Measurements from ENCODE around the gene KRTCAP2.

The KRTCAP2 gene

GRCh38 chr1:155130272-155131006 is 42.7 kb downstream of the KRTCAP2 start:
- DNase-seq = no peak

DNA sequence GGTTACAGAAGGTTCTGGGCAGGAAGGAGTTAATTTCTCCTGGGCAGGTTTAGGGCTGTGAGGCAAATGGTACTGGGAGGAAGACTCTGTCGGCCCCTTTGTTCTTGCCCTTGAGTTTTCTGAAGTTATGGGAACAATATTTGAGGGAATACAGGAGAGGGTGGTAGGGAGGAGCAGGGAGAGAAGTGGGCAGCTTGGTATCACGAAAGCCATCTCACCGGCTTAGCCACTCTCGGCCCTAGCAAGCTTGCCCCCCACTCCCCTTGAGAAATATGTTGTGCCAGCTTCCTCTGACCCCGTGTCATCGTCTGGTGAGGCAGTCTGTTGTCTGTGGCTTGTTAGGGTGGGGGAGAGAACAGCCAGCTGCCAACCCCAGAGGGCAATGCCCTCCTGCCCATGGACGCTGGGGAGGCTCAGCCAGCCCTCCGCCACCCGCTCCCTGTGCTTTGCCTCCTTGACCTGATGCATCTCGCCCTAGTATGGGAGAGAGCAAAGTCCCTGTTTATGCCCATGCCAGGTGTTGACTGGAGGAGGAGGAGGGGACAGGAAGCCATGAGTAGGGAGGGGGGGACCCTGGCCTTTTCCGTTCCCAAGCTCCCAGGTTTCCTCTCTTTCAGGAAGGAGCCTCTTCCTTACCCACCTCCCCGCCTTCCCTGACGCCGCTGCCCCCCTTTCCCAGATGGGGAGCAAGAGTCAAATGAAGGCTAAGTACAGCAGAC is 44.2 kb downstream of the KRTCAP2 start:
- DNase-seq = no peak

DNA sequence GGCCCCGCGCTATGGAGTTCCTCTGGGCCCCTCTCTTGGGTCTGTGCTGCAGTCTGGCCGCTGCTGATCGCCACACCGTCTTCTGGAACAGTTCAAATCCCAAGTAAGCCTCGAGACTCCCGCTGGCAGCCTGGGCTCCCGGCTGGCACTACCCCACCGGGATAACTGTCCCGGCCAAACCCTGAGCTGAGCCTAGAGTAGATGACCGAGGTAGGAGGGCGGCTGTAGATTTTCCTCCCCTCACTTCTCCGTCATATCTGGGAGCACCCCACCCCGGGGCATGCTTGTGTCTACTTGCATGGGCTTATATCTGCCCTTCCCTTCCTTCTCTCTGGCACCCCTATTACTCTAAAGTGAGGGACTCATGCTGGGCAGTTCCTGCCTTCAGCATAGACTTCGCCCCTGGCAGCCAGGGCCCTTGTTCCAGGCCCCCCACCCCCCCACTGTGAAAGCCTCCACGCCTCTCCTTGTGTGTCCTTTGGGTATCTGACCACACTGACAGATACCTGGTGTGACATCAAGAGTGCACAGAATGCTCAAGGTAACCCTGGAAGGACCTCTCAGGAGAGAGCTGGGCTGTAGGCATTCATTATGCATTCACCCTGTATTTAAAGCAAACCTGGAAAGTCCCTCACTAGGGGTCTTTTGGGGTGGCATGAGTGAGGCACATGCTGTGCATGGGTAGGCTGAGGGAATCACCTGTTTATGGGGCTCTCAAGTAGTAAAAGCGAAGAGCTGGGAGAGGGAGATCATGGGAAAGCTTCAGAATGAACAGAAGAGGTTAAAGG is 44.9 kb downstream of the KRTCAP2 start:
- no peak for DNase-seq

GRCh38 chr1:155127105-155127966 is 45.8 kb downstream of the KRTCAP2 start, which contains the start of gene EFNA1:
Gene EFNA1 (plus strand): TSS chr1:155127876. CDS start chr1:155127978, 102 bp downstream.
- peak; percentile 47 for DNase-seq

- DNase-seq = peak; percentile 17
Measured at GRCh38 chr1:155126556-155127104, 46.5 kb downstream of the KRTCAP2 start.

DNA sequence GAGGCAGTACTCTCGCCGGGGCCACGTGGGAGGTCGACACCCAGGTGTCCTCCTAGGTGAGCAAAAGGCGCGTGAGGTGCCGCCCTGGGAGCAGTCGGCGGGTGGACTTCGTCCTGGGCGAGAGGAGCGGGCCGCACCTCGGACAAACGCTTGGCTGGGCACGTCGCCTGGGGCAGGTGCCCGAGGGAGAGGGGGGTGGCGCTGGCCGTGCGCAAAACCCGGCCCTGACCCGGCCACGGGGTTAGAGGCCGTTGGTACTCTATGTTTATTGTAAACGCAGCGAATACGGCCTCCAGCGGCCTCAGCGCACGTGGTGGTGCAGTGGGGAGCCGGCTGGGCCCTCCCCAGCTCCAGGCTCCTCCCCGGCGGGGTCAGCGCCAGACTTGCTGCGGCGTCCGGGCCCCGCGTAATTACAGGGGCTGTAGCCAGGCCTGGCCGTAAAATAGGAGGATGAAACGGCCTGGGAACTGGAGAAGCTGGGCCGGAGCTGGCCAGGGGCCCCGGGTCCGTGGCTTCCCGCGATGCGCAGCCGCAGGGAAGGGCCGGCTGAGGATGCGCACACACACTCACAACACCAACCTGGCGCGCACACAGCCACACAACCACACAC is 47.1 kb downstream of the KRTCAP2 start:
- DNase-seq = no peak

DNA sequence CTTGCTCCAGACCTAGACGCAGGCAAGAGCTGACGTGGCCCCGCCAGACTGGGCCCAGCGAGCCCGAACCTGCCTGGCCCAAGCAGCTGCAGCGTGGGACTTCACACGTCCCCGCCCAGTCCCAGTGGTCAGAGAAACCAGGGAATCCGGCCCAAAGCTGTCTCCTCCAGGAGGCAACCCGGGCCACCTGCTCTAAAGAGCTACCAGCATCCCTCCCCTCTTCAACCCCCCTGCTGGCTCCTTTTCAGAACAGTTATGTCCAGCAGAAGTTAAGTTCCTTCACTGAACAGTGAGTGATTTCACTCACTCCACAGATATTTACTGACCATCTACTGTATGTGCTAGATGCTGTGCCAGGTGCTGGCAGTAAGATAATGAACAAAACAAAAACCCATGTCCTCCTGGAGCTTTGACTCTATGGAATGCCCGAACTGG is 47.6 kb downstream of the KRTCAP2 start:
- DNase-seq = no peak

DNA sequence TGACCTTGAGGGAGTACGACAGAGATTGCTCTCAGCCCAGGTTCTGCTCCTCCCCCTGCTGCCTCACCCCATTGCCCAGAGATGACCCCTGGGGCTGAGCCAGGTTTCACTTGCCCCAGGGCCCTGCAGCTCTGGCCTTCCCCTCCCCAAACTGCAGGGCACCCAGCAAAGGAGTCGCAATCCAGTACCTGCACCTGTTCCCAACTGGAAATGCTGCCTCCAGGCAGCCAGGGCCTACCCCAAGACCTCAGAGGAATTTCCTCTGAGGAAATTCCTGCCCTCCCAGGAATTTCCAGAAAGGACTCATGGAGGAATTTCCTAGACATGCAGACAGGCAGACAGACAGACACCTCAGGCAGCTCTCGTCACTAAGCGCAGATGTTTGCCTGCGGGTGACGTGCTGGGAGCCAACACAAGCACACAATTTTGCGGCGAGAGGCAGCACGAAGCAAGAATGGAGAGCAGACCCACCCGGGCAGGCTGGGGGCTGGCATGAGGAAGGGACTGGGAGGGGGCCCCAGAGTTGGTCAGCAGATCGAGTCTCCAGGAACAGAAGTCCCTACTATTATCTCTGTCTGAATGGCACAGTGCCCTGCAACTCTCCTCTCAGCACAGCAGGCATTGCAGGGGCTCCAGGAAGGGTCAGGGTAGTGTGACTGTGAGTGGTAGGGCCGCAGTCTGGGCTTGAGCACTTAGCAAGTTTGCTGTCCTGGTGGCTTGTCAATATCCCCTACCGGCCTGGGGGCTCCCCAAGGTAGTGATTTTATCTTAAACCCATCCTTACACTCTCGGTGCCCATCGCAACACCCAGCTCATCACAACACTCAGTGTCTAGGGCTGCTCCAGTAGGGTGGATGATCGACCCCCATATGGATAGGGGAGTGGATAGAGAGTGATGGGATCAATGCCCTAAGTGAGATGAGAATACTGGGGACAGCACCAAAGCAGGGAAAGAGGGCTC is 48.3 kb downstream of the KRTCAP2 start:
- DNase-seq = no peak

GRCh38 chr1:155123801-155124200 is 49.3 kb downstream of the KRTCAP2 start:
- no peak for DNase-seq

- DNase-seq = no peak
Measured at GRCh38 chr1:155122308-155122707, 50.8 kb downstream of the KRTCAP2 start.

DNA sequence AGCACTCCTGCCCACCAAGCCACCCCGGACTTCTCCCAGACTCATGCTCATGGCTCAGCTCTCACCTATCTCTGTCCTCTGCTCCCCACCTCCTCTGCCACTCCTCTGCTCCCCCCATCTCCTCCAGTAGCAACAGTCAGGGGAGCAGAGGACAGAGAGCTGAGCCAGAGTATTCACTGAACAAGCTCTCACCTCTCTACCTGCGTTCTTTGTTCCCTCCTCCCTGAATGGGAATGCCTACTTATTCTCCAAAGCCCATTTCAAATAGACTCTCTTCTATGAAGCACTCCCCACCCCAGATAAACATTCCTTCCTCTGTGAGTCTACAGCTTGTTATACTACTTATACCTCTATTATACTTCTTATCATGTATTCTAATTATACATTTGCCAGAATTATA is 51.9 kb downstream of the KRTCAP2 start:
- DNase-seq = no peak

DNA sequence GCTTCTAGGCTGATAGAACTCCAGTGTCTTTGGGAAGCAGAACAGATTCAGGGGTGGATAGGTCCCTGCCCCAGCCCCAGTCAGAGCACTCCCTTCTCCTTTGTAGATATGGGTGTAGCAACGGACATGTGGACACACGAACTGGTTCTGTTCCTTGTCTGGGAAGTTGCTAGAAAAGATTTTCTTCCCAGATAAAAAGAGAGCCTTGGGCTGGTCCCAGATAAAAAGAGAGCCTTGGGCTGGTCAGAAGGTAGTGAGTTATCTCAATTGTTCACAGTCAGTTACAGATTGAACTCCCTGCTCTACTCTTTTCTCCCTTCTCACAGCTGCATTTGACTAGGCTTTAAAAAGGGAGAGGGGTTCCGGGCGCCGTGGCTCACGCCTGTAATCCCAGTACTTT is 52.9 kb downstream of the KRTCAP2 start:
- DNase-seq = no peak

All from stimulated activated CD4-positive, alpha-beta T cell treated with anti-CD3 and anti-CD28 coated beads, Interleukin-12 subunit alpha, Interleukin-12 subunit beta, amount 100 ng/mL, for 4 hours (primary cell).